NCI-H146 treated with DMSO at 0.1 percent for 48 hours (cell line): ENCODE measurements around the gene SH3BP2.

ENCODE experiments used
- DNase-seq: peaks from one replicate; lab custom pipeline; 2025; ENCODE audit not compliant: unreplicated experiment; lab: John Stamatoyannopoulos, UW

The SH3BP2 gene

GRCh38 chr4:2817701-2818350 is 24.9 kb downstream of the SH3BP2 start:
- no peak for DNase-seq

DNA sequence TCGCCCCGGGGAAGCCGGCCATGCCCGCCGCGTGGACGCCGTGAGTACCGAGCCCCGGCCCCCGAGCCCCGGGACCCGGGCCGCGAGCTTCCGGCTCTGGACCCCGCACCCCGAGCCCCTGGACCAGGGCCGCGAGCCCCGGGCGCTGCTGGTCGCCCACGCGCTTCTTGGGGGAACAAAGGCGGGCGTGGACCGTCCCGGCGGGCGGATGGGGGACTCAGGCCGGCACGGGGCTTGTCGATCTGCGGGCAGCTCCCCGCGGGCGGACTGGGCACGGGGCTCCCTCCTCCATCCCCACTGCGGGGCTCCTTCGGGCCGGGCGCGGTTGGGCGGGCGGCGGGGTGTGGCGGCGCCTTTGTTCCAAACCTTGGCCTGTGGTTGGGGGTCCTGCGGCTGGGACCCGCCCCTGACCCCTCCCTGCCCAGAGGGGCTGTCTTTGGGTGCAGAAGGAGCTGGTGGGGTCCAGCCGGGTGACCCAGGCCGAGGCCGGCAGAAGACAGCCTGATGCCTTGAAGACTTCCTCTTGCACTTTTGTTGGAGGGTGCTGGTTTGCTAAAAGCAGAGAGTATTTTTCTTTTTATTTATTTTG is 25.6 kb downstream of the SH3BP2 start:
- peak; percentile 27 for DNase-seq

DNA sequence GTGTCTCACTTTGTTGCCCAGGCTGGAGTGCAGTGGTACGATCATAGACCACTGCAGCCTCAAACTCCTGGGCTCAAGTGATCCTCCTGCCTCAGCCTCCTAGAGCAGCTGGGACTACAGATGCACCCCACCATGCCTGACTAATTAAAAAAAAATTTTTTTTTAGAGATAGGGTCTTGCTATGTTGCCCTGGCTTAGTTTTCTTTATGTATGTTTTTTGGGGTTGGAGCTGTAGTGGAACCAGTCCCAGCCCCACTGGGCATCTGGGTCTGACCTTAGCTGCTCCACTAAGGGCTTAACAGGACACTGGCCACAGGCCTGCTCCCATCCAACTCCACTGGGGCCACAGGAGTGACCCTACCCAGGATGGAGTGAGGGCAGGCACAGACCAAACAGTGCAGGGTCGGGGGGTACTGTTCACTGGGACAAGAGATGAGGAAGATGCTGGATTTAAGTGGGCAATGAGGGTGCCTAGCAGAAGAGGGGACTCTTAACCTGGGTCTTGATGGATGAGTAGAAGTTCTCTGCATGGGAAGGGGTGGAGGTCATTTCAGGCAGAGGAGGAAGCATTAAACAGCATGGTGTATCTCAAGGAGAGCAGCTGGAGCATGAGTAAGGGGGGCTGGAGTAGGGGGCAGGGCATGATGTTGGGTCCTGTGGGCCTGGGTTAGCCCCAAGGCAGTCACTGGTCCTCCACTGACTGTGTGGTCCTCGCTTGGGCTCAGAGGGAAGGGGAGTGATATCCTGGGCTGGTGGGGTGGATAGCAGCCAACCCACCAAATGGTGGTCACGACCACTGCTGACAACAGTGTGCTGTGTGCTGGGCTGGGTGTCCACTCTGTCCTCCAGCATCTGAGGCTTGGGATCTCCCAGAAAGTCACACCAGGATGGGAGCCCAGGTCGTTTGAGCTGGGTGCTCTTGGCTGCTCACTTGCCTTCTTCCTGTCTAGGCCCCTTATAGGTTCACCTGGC is 26.6 kb downstream of the SH3BP2 start:
- DNase-seq, result no peak

GRCh38 chr4:2820216-2820982 is 27.5 kb downstream of the SH3BP2 start:
- peak; percentile 62 for DNase-seq

GRCh38 chr4:2822461-2823300 is 29.8 kb downstream of the SH3BP2 start:
- no peak for DNase-seq

- DNase-seq, result no peak
These were observed 30.4 kb downstream of the SH3BP2 start for GRCh38 chr4:2823301-2823670.

- DNase-seq, result no peak
These were observed 30.9 kb downstream of the SH3BP2 start for GRCh38 chr4:2823671-2824328.

- no peak for DNase-seq
These were observed 31.5 kb downstream of the SH3BP2 start for GRCh38 chr4:2824329-2824835.

GRCh38 chr4:2824836-2825381 is 32.0 kb downstream of the SH3BP2 start:
- DNase-seq, result no peak

DNA sequence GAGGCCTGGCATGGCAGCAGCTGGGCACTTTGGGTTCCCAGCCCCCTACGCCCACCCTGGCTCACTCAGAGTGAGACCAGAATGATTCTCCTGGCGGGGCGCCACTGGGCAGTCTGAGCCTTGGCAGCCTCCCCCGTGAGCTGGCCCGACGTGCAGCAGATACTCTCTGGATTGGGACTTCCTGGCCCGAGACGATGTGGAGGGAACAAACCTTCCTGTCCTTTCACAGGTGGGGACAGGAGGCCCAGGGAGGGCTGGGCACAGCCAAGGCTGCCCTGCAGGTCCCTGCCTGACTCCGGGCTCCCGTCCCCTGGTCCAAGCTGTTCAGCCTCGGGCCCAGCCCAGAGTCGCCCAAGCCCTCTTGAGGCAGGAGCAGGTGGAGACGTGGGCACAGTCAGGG is 32.9 kb downstream of the SH3BP2 start:
- DNase-seq, result no peak

DNA sequence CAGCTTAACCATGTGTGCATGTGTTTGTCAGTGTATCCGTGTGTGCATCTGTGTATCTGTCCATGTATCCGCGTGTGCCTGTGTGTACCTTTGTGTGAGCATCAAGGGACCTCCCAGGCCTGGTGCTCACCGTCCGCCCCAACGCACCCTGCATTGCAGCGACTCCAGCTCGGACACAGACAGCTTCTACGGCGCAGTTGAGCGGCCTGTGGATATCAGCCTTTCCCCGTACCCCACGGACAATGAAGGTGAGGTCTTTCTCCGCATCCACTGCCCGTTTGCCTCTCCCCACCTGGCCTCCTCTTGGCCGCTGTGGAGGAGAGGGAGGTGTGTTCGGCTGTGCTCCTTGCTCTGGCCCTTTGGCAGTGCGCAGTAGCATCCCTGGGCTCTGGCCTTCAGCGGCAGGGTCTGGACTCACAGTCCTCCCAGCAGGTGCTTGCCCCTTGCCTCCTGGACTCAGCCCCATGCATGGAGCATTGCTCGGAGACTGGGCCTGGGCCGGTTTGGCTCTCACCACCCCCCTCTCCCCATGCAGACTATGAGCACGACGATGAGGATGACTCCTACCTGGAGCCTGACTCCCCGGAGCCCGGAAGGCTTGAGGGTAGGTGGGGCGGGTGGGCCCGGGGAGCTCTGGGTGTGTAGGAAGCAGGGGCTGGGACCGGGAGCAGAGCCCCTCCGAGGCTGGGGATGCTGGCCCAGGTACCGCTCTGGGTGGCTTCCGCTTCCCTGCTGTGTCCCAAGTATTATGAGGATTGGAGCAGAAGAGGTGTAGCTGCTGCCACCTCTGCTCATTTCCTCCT is 34.4 kb downstream of the SH3BP2 start:
- no peak for DNase-seq

GRCh38 chr4:2827874-2828751 is 35.2 kb downstream of the SH3BP2 start:
- DNase-seq, result no peak

- DNase-seq, result no peak
These were observed 35.9 kb downstream of the SH3BP2 start for GRCh38 chr4:2828758-2829181.

GRCh38 chr4:2829321-2829932 is 36.5 kb downstream of the SH3BP2 start:
- DNase-seq, result no peak

GRCh38 chr4:2829933-2830451 is 37.1 kb downstream of the SH3BP2 start:
- DNase-seq, result no peak

GRCh38 chr4:2830632-2831610 is 38.0 kb downstream of the SH3BP2 start:
- DNase-seq, result no peak
